ENCODE measurements around the gene MLXIP. TPM values are rescaled to one million over a fixed set of nuclear protein-coding genes. Genes with fewer than 3 reads are reported as not detected.
"Not testable (repeated sequence)": the region's sequence is repeated elsewhere in the genome, so short reads cannot be mapped to it uniquely, and the experiment has no call there.

Gene MLXIP
- total RNA-seq, 6 experiments from 2014 or later = 19.0 to 23.8 (median 21.7) TPM

- TF ChIP-seq CTCF (IDR thresholded peaks at IDR 0.05) = no peak
- no peak overlapping the region for H3K4me3 Mint-ChIP-seq
- H3K27me3 Mint-ChIP-seq (ENCODE audit: insufficient read depth) = peaks cover 2% of the 10 kb centered on the region; the same call in 1 of the 2 replicates
- H3K4me1 Mint-ChIP-seq (ENCODE audit: low read depth) = peaks cover 7% of the 10 kb centered on the region; the same call in 1 of the 2 replicates
- H3K36me3 Mint-ChIP-seq (ENCODE audit: low read depth) = no peaks in the 10 kb centered on the region
- no peaks in the 10 kb centered on the region for H3K9me3 Mint-ChIP-seq
- H3K27ac Mint-ChIP-seq = no peak overlapping the region
- no peak for DNase-seq
These were observed 27.9 kb upstream of the MLXIP start for GRCh38 chr12:122050706-122051105.

- H3K36me3 Mint-ChIP-seq (ENCODE audit: low read depth) = no peaks in the 10 kb centered on the region
- peaks cover 7% of the 10 kb centered on the region; the same call in 1 of the 2 replicates for H3K4me1 Mint-ChIP-seq (ENCODE audit: low read depth)
- H3K27me3 Mint-ChIP-seq (ENCODE audit: insufficient read depth) = peaks cover 2% of the 10 kb centered on the region; the same call in 1 of the 2 replicates
- no peak overlapping the region for H3K4me3 Mint-ChIP-seq
- no peaks in the 10 kb centered on the region for H3K9me3 Mint-ChIP-seq
- no peak overlapping the region for H3K27ac Mint-ChIP-seq
- no peak for DNase-seq
- TF ChIP-seq CTCF (IDR thresholded peaks at IDR 0.05) = no peak
These were observed 27.2 kb upstream of the MLXIP start for GRCh38 chr12:122051231-122051876.

- Mint-ChIP-seq H3K4me1 (ENCODE audit: low read depth) (peaks cover 12% of the 10 kb centered on the region), H3K4me3 (no peak overlapping the region), H3K27ac (no peak overlapping the region), H3K9me3 (no peaks in the 10 kb centered on the region), H3K27me3 (ENCODE audit: insufficient read depth) (peaks cover 2% of the 10 kb centered on the region; the same call in 1 of the 2 replicates), H3K36me3 (ENCODE audit: low read depth) (no peaks in the 10 kb centered on the region; the same call in 1 of the 2 replicates)
- no peak for TF ChIP-seq CTCF (IDR thresholded peaks at IDR 0.05)
- no peak for DNase-seq
These were observed 26.3 kb upstream of the MLXIP start for GRCh38 chr12:122052285-122052684.

- H3K4me1 Mint-ChIP-seq (ENCODE audit: low read depth) = peaks cover 14% of the 10 kb centered on the region
- no peak overlapping the region for H3K27ac Mint-ChIP-seq
- H3K4me3 Mint-ChIP-seq = no peak overlapping the region
- no peak for TF ChIP-seq CTCF (IDR thresholded peaks at IDR 0.05)
- no peaks in the 10 kb centered on the region for H3K9me3 Mint-ChIP-seq
- peaks cover 2% of the 10 kb centered on the region; the same call in 1 of the 2 replicates for H3K27me3 Mint-ChIP-seq (ENCODE audit: insufficient read depth)
- H3K36me3 Mint-ChIP-seq (ENCODE audit: low read depth) = no peaks in the 10 kb centered on the region; the same call in 1 of the 2 replicates
- DNase-seq = no peak
These were observed 23.6 kb upstream of the MLXIP start for GRCh38 chr12:122054842-122055520.

- H3K9me3 Mint-ChIP-seq; H3K27ac Mint-ChIP-seq; H3K4me3 Mint-ChIP-seq; H3K27me3 Mint-ChIP-seq (ENCODE audit: insufficient read depth); DNase-seq; H3K36me3 Mint-ChIP-seq (ENCODE audit: low read depth): not testable (repeated sequence)
- peaks cover 14% of the 10 kb centered on the region for H3K4me1 Mint-ChIP-seq (ENCODE audit: low read depth)
These were observed 22.1 kb upstream of the MLXIP start for GRCh38 chr12:122056406-122056805.
